GM18867 (cell line): ENCODE results near the gene PKIB.
"Not testable (repeated sequence)": the region's sequence is repeated elsewhere in the genome, so short reads cannot be mapped to it uniquely, and the experiment has no call there.

Experiments used
- ATAC-seq: cut with Tn5 transposase; IDR thresholded peaks from one replicate; pipeline ENCODE4 v1.9.1; 2021; ENCODE audit warnings: mild to moderate bottlenecking, moderate library complexity; ENCODE audit not compliant: unreplicated experiment

PKIB gene, protein sequence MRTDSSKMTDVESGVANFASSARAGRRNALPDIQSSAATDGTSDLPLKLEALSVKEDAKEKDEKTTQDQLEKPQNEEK

DNA sequence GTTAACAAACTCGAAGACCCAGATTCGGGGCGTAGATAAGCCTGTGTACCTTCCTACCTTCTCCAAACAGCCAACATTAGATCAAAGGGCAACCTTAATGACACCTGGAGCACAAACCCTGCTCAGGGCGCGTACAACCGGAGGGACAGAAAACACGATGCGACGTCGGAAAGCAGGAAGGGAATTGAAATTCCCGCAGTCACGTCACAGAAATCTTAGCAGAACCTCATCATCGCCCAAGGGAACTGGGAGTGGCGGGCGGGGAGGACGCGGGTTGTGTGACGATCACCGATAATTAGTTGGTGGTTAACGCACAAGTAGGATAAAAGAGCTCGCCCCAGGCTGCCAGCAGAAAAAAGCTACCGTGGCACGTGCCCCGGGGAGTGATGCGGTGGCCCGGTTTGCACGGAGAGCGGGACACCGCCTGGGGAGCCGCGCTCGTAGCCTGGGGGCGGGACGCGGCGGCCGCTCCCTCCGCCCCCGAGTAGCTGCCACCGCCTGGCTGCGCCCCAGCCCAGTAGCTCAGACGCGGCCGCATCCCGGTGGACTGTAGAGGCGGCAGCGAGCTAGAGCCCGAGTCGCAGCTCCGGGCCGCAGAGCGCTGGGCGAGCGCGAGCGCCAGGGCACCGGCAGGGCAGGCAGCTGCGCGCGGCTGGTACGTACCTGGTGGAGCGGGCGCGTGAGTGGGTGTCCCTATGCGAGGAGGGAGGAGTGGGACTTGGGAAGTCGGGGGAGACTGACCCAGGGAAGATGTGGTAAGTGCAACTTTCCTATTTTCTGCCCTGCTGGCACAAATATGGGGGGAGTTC, at the start of gene PKIB:
Gene PKIB (plus strand): TSS at position 525 of the 809 bp plus-strand sequence. CDS start 107,390 bp downstream, outside the sequence.
- peak; percentile 98 for ATAC-seq

DNA sequence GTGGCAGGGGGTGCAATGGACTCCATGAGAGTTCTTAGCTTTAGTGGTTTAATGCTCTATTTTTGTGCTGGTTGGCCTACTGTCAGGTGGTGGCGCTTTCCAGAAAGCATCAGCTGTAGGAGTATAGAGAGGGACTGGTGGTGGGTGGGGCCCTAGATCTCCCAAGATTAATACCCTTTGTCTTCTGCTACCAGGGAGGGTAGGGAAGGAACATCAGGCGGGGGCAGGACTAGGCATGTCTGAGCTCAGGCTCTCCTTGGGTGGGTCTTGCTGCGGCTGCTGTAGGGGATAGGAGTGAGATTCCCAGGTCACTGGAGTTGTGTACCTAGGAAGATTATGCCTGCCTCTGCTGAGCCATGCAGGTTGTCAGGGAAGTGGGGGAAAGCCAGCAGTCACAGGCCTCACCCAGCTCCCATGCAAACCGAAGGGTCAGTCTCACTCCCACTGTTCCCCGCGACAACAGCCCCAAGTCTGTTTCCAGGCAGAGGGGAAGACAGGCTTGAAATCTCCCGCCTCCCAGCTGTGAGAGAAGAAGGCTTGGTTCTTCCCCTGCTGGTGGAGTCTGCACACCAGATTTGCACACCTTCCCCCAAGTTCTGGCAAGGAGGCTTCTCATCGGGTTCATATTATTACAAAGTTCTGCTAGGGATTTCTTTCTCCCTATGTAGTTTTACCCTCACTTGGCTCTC, 46.7 kb upstream of the PKIB start:
- ATAC-seq, result no peak

DNA sequence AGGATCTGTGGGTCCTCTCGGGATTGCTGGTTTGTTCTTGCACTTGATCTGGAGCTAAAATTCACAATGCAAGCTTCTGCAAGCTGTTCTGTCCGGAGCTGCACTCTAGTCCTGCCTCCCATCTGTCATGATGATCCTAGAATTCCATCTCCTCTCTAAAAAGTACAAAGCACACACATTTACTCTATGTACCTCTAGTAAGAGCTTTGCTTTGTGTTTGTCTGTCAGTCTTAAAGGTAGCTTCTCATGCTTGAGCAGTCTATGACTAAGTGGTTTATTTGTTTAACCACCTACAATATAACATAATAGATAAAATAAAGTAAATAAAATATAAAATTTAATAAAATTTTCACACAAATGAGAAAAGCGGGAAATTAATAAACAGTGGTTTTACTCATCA, 46.0 kb upstream of the PKIB start:
- no peak for ATAC-seq

GRCh38 chr6:122565708-122566107, 44.5 kb upstream of the PKIB start:
- ATAC-seq, result no peak

GRCh38 chr6:122567034-122567433, 43.2 kb upstream of the PKIB start:
- ATAC-seq, result no peak

GRCh38 chr6:122568350-122568749, 41.9 kb upstream of the PKIB start:
- ATAC-seq, result no peak

GRCh38 chr6:122568797-122569221, 41.4 kb upstream of the PKIB start:
- ATAC-seq, result no peak

DNA sequence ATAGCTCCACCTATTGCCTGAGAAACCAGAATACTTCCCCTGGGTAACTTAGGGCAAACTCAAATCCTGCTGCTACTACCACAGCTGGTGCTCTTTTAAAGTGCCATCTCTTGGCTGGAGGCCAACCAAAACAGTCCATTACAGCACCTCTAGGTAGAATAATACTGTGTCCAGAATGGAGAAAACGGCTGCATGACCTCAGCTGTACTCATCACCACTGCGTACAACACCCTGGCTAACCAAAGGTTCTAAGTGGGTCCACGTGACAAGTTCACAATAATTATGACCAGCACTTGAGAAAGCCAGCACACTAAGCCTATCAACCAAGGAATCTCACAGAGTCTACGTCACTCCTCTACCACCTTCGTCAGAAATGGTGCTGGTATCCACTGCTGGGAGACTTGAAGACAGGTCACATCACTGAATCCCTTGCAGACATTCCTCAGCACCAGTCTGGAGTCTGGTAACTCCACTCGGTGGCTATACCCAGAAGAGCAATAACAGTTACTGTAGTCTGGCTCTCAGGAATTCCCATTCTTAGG, 40.9 kb upstream of the PKIB start:
- no peak for ATAC-seq

GRCh38 chr6:122571888-122572287, 38.3 kb upstream of the PKIB start:
- ATAC-seq, result peak; percentile 63

- no peak for ATAC-seq
These were observed 33.3 kb upstream of the PKIB start for GRCh38 chr6:122576888-122577287.

DNA sequence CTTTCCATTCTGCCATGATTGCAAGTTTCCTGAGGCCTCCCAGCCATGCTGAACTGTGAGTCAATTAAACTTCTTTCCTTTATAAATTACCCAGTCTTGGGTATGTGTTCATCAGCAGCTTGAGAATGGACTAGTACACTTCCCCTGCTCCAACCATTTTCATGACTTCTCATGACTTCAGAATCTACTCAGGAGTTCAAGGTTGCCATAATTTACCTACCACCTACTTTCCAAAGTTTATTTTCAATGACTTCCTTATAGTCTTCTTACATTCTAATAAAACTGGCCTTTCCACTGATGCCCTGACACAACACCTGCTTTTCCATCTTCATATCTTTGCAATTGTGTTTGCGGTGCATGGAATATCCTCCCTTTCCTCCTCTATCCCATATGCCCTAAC, 31.2 kb upstream of the PKIB start:
- ATAC-seq, result no peak

- ATAC-seq, result no peak
These were observed 29.5 kb upstream of the PKIB start for GRCh38 chr6:122580737-122581136.

DNA sequence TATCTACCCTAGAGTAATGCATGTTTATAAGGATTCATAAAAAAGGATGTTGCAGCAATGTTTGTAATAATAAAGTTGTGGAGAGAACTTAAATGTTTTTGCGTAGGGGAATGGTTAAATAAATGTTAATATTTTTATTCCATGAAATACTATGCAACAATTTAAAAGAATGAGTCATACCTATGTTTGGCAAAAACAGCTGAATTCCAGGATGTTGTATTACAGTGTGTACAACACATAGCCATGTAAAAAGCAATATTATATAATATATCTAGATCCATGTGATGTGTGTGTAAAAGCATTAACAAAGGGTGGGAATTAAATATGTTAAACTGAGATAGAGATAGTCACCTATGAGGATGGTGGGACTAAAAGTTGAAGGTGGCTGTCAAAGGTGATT, 21.1 kb upstream of the PKIB start:
- ATAC-seq, result no peak

DNA sequence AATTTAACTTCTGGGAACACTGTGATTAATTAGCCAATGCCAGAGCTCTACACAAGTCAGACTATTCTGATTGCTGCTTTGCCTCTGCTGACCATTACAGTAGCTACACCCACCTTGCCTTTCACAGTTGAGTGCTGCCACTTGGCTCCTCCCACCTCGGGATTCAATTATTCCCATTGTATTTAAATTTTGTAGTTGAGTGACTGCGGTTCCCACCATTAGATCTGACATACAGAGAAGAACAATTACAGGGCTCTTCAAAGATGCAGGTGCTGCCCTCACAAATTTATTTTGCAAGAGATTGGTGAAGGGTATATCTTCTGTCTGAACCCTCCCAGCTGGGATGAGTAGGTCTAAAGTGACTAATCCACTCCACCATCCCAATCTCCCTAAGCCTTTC, 11.9 kb upstream of the PKIB start:
- not testable (repeated sequence) for ATAC-seq

DNA sequence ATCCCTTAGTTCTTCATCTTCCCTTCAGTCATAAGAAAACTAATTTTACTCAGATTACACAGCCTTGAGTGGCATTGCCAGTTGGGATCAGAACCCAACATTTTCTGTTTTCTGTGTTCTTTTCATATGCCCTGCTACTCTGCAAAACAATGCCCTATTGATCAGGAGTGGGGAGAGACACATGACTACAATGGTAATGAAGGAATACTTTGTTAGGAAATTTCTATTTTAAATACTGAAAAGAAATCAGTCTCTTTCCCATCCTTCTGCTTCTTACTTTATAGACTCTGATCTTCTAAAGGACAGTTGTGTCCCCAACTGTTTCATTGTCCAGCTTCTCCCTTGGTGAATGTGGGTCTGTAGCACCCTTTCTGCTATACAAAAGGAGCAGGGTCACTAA, 5.5 kb upstream of the PKIB start:
- ATAC-seq, result no peak

DNA sequence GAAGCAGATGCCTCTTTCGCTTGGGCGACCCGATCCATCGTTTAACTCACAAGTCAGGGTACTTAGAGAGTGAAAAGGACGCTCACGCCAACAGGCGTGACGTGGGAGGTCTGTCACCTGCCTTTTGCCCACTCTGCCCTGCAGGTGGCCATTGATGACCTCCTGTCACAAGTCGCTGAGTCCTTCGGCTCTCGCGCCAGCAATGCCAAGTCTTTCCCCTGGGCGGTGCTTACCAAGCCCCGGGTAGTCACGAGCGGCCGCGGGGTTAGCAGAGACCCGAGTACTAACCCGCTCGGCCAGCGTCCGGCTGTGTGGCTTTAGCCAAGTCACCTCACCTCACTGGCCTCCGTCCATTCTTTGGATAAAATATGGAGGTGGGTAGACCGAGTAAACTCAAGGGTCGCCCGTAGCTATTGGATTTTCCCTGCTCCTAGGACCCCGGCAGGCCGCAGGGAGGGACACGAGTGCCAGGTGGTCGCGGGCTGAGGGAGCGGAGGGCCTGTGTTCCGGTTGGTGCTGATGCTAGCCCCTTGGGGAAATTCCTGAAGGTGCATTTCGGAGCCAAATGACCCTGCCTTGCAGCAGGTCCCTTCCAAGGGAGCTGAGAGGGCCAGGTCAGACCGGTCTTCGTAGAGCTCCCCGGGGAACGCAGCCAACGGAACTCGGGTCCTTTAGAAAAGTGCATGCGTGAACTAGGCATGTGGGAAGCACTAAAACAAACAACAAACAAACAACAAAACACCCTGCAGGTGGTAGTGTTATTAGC, 668 bp downstream of the PKIB start:
- ATAC-seq, result peak; percentile 37

DNA sequence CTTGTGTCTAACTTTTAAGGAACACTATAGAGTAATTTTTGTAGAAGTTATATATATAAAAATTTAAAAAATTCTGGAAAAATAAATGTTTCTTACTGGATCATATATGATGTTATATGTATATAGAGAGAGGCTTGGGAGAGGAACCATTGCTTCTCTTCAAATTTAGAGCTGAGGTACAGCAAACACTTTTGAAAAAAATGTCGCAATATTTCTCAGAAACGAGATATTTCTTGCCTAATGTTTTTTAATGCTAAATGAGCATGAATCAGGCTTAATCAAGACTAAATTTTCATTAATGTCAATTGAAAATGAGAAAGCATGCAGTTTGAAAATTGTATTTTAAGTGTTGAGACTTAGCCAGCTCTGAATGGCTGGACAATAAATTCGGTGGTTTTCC, 2.6 kb downstream of the PKIB start:
- ATAC-seq, result no peak

DNA sequence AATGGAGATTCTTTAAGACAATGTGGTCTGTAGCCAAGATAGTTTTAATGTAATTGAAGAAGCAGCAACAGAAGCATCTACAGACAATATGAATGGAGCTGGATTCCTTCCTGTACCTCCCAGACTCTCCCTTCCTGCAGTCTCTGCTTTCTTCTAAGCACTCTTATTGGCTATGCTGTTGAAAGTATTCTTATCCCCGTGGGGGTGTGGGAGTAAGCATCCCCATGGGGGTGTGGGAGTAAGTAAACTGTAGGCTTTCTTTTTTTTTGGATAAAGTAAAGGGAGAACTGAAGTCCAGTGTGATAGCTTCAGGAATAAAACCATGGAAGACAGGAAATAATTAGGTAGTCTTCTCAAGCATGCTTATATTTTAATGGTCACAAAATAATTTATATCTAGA, 4.1 kb downstream of the PKIB start:
- no peak for ATAC-seq

DNA sequence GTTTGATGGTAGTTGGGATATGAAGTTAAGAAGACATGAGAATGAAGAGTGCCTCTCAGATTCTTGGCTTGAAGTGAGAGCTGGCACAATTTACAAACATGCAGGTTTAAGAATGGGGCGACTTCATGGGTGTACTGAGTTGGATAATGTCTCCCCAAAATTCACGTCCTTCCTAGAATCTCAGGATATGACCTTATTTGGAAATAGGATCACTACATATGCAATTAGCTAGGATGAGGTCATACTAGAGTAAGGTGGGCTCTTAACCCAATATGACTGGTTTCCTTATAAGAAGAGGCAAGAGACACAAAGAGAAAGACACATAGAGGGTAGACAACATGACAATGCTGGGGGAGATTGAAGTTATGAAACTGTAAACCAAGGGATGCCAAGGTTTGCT, 5.2 kb downstream of the PKIB start:
- ATAC-seq, result no peak

- no peak for ATAC-seq
These were observed 6.7 kb downstream of the PKIB start for GRCh38 chr6:122616877-122617276.

DNA sequence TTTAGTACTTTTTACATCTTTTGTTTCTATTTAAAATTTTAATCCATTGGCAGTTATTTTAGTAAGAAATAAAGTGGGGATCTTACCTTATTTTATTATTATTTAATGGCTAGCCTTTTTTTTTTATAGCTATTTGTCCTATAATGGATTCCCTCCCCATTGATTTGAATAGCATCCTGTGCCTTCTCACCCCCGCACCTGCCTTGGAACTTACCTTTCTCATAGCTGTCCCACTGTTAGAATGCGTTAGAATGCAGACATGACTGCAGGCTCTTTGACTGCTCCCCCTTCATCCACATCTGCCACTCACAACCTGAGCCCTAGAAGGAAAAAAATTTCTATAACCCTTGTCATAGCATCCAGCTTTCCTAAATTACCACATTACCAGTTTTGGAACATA, 9.1 kb downstream of the PKIB start:
- ATAC-seq, result no peak
